Measurements from ENCODE around the gene GSTM3. TPM values are rescaled to one million over a fixed set of nuclear protein-coding genes. Genes with fewer than 3 reads are reported as not detected.
A peak's percentile ranks its signal among the peaks of the same experiment; 100 is the strongest.
"Not testable (repeated sequence)": the region's sequence is repeated elsewhere in the genome, so short reads cannot be mapped to it uniquely, and the experiment has no call there.

Gene GSTM3
- total and polyA plus RNA-seq, 9 of the 15 experiments (the other 6 are each of a cell fraction or from before 2014, with no cell fraction given) = 3.9 to 24.5 (median 9.4) TPM

- no peaks in the 10 kb centered on the region for H3K9me3 ChIP-seq (replicated peaks; ENCODE audit: control insufficient read depth, insufficient read depth, low read depth, low read length)
- 58% methylated on average over 10 of the region's 10 CpGs for WGBS (ENCODE audit: insufficient coverage, low coverage, missing lambda C conversion rate)
- no peak overlapping the region for H2AFZ ChIP-seq (ENCODE audit: low read depth, low read length)
- FAIRE-seq (no peak), ATAC-seq (no peak), DNase-seq (ENCODE audit: extremely low read depth in 1 of 4, low spot score in 3 of 4) (no peak)
- H3K9me1 ChIP-seq (ENCODE audit: control insufficient read depth, insufficient read depth, low read length) = no peaks in the 10 kb centered on the region
- no peaks in the 10 kb centered on the region for H3K36me3 ChIP-seq (ENCODE audit: control insufficient read depth, insufficient read depth, low read length)
- no peak overlapping the region for H3K4me2 ChIP-seq (ENCODE audit: insufficient read depth, low read length)
- no TSS peak for BruUV-seq (replicated peaks)
- H4K20me1 ChIP-seq (replicated peaks; ENCODE audit: control insufficient read depth, insufficient read depth, low read length) = no peaks in the 10 kb centered on the region
- POLR2A ChIA-PET = interaction anchor here (0.8 kb wide), 1 partner anchor 12 kb away, joined by 4 read pairs; no protein-coding TSS in a partner anchor
- H3K27ac ChIP-seq (ENCODE audit: extremely low read depth, low read depth, low read length) = no peak overlapping the region
- TF ChIP-seq SPI1 (IDR thresholded peaks at IDR 0.05; ENCODE audit: borderline replicate concordance, low read depth, low read length) = peak; percentile 14; the same call in 1 of the 2 replicates
- no peak for TF ChIP-seq SMC3 (conservative IDR thresholded peaks at IDR 0.05; ENCODE audit: insufficient read depth, low read depth, low read length)
- TF ChIP-seq MCM7 (IDR thresholded peaks at IDR 0.05) = 0 out of 4 replicates have a peak, but pooled peaks of 1 of the 2 experiments have one; percentile 48
- peaks cover 18 to 23% of the 10 kb centered on the region in 2 experiments for H3K4me1 ChIP-seq (replicated peaks in 1 of 2; ENCODE audit: control insufficient read depth in 2 of 2, insufficient read depth in 2 of 2, low read length in 2 of 2)
- H3K4me3 ChIP-seq = no peak overlapping the region
- H3K27me3 ChIP-seq (ENCODE audit: control insufficient read depth in 2 of 2, insufficient read depth in 2 of 2, low read length in 2 of 2) = peaks cover 5 to 30% of the 10 kb centered on the region in 2 experiments
- in situ Hi-C loops (cut with MboI) = no loop called here
- no peak overlapping the region for H3K9ac ChIP-seq (ENCODE audit: insufficient read depth in 1 of 2, low read depth in 2 of 2, low read length in 2 of 2)
- CTCF ChIA-PET (ENCODE audit: low intra/inter-chr PET ratio) = interaction anchor here (0.7 to 1.4 kb wide), 2 partner anchors 9 to 221 kb away, joined by 3 read pairs; no protein-coding TSS in a partner anchor
- H3K79me2 ChIP-seq (ENCODE audit: control insufficient read depth, insufficient read depth, low read length) = no peaks in the 10 kb centered on the region
- intact Hi-C loops (cut with micrococcal nuclease) = no loop called here
Observed at GRCh38 chr1:109767637-109768334, 26.9 kb upstream of the GSTM3 start.

GRCh38 chr1:109766991-109767636, 26.3 kb upstream of the GSTM3 start:
- H3K9me1 ChIP-seq (ENCODE audit: control insufficient read depth, insufficient read depth, low read length); in situ Hi-C loops (cut with MboI); H3K9me3 ChIP-seq (replicated peaks; ENCODE audit: control insufficient read depth, insufficient read depth, low read depth, low read length); H3K4me3 ChIP-seq; ATAC-seq; POLR2A ChIA-PET; H3K79me2 ChIP-seq (ENCODE audit: control insufficient read depth, insufficient read depth, low read length); intact Hi-C loops (cut with micrococcal nuclease); H3K27ac ChIP-seq (ENCODE audit: extremely low read depth, low read depth, low read length); BruUV-seq (replicated peaks); H3K36me3 ChIP-seq (ENCODE audit: control insufficient read depth, insufficient read depth, low read length); H3K4me2 ChIP-seq (ENCODE audit: insufficient read depth, low read length); DNase-seq (ENCODE audit: extremely low read depth in 1 of 4, low spot score in 3 of 4); H3K9ac ChIP-seq (ENCODE audit: insufficient read depth in 1 of 2, low read depth in 2 of 2, low read length in 2 of 2); H4K20me1 ChIP-seq (replicated peaks; ENCODE audit: control insufficient read depth, insufficient read depth, low read length): not testable (repeated sequence)
- CTCF ChIA-PET (ENCODE audit: low intra/inter-chr PET ratio) = interaction anchor here (0.7 kb wide), 1 partner anchor 9 kb away, joined by 3 read pairs; no protein-coding TSS in a partner anchor
- WGBS (ENCODE audit: insufficient coverage, low coverage, missing lambda C conversion rate) = 20% methylated on average over 17 of the region's 17 CpGs
- peak; percentile 56 for FAIRE-seq
- H3K4me1 ChIP-seq (replicated peaks in 1 of 2; ENCODE audit: control insufficient read depth in 2 of 2, insufficient read depth in 2 of 2, low read length in 2 of 2) = peaks cover 18 to 27% of the 10 kb centered on the region in 2 experiments
- 0 out of 2 replicates have a peak overlapping the region, but pooled peaks have one; percentile 58 for H2AFZ ChIP-seq (ENCODE audit: low read depth, low read length)
- peak; percentile 59; the same call in 1 of the 2 replicates for TF ChIP-seq SPI1 (IDR thresholded peaks at IDR 0.05; ENCODE audit: borderline replicate concordance, low read depth, low read length)
- 0 out of 4 replicates have a peak, but pooled peaks of 1 of the 2 experiments have one; percentile 8 for TF ChIP-seq RAD21 (CRISPR knock-in tag; conservative IDR thresholded peaks at IDR 0.05 in 1 of 2, IDR thresholded peaks at IDR 0.05 in 1 of 2)
- TF ChIP-seq ZFX (CRISPR knock-in tag; IDR thresholded peaks at IDR 0.05) = peak; percentile 33; the same call in 1 of the 2 replicates
- peak; percentile 10; the same call in 1 of the 2 replicates for TF ChIP-seq CBFA2T3 (IDR thresholded peaks at IDR 0.05)
- TF ChIP-seq L3MBTL2 (IDR thresholded peaks at IDR 0.05) = 0 out of 2 replicates have a peak, but pooled peaks have one; percentile 13
- H3K27me3 ChIP-seq (ENCODE audit: control insufficient read depth in 2 of 2, insufficient read depth in 2 of 2, low read length in 2 of 2) = peaks cover 5 to 30% of the 10 kb centered on the region in 2 experiments
